HepG2 (cell line): ENCODE results near the gene TMEM127. TPM values are rescaled to one million over a fixed set of nuclear protein-coding genes. Genes with fewer than 3 reads are reported as not detected.

Experiments used
- DNMT3B ChIP-seq: conservative IDR thresholded peaks from 2 replicates; pipeline ENCODE4 v1.6.1; 2016; ENCODE audit warnings: missing biosample characterization, control low read depth
- DR1 ChIP-seq: sonication (generic); formaldehyde crosslinking; IDR thresholded peaks from 2 replicates; pipeline ENCODE4 v1.8.0; 2021; ENCODE audit warnings: mild to moderate bottlenecking, missing genetic modification reagents, inconsistent platforms
- NFYB ChIP-seq: sonication (generic); formaldehyde crosslinking; IDR thresholded peaks from 2 replicates; pipeline ENCODE4 v1.4.0; 2020; ENCODE audit warnings: missing genetic modification reagents
- PHF8 ChIP-seq: sonication (generic); formaldehyde crosslinking; IDR thresholded peaks from 2 replicates; pipeline ENCODE4 v1.5.0; 2020; ENCODE audit warnings: missing genetic modification reagents
- RCOR2 ChIP-seq: IDR thresholded peaks from 2 replicates; pipeline ENCODE4 v1.6.1; 2016; ENCODE audit warnings: missing biosample characterization, missing genetic modification reagents
- SKI ChIP-seq: fragments of 450-650 bp; IDR thresholded peaks from one replicate; pipeline ENCODE4 v1.6.1; 2018; ENCODE audit warnings: mild to moderate bottlenecking; ENCODE audit not compliant: partially characterized antibody
- TEAD3 ChIP-seq: optimal IDR thresholded peaks from 2 replicates; pipeline ENCODE3; 2016; ENCODE audit warnings: borderline replicate concordance
- ZNF138 ChIP-seq: sonication (generic); formaldehyde crosslinking; IDR thresholded peaks from 2 replicates; pipeline ENCODE4 v1.5.0; 2020; ENCODE audit warnings: mild to moderate bottlenecking, low read depth, missing genetic modification reagents
- ZNF230 ChIP-seq: sonication (generic); formaldehyde crosslinking; IDR thresholded peaks from 2 replicates; pipeline ENCODE4 v1.4.0; 2020; ENCODE audit warnings: mild to moderate bottlenecking, missing genetic modification reagents
- ZNF329 ChIP-seq: sonication (generic); formaldehyde crosslinking; IDR thresholded peaks from 2 replicates; pipeline ENCODE4 v1.9.0; 2021; ENCODE audit warnings: low read depth, mild to moderate bottlenecking, missing genetic modification reagents
- ZNF333 ChIP-seq: sonication (generic); formaldehyde crosslinking; IDR thresholded peaks from 2 replicates; pipeline ENCODE4 v1.4.0; 2020; ENCODE audit warnings: mild to moderate bottlenecking, missing genetic modification reagents, borderline replicate concordance
- ZNF550 ChIP-seq: sonication (generic); formaldehyde crosslinking; IDR thresholded peaks from 2 replicates; pipeline ENCODE4 v1.4.0; 2020; ENCODE audit warnings: mild to moderate bottlenecking, missing genetic modification reagents, borderline replicate concordance
- polyA plus RNA-seq, 8 experiments: library from polyadenylated mRNA; depleted of rRNA in 3 of 8; stranded (reverse) in 7 of 8; unstranded in 1 of 8; fragments of >200 nt; fragmentation: Illumina TruSeq in 4 of 8; extraction: Trizol in 4 of 8; gene quantifications; 2 replicates each; pipeline versions ENCODE4 v1.2.1 to v1.2.3, GENCODE V29; 2011 to 2016; ENCODE audit warnings: low read depth in 4 of 8, missing spikeins in 1 of 8, mixed read lengths in 1 of 8; ENCODE audit not compliant: insufficient read depth in 1 of 8
- total RNA-seq, 5 experiments: library from RNA; depleted of rRNA; stranded (reverse); fragments of >200 nt; fragmentation: Illumina TruSeq; extraction: Trizol; gene quantifications; 2 replicates each; pipeline ENCODE4 v1.2.3, GENCODE V29; 2016; ENCODE audit warnings: low read depth in 1 of 5
- TF ChIP-seq, protein P1 (sequence below): sonication (generic); formaldehyde crosslinking; conservative IDR thresholded peaks from 2 replicates; pipeline ENCODE4 v1.8.0; 2022; ENCODE audit warnings: mild to moderate bottlenecking, moderate library complexity, missing genetic modification reagents
- TF ChIP-seq, protein P2 (sequence below): IDR thresholded peaks from 2 replicates; pipeline ENCODE4 v1.6.1; 2016; ENCODE audit warnings: low read depth, borderline replicate concordance
- TF ChIP-seq, protein P3 (sequence below): sonication (generic); formaldehyde crosslinking; IDR thresholded peaks from 2 replicates; pipeline ENCODE4 v1.4.0; 2020; ENCODE audit warnings: missing genetic modification reagents, borderline replicate concordance
- TF ChIP-seq, protein P4 (sequence below): sonication (generic); formaldehyde crosslinking; IDR thresholded peaks from 2 replicates; pipeline ENCODE4 v1.4.0; 2020; ENCODE audit warnings: mild to moderate bottlenecking, missing genetic modification reagents
- TF ChIP-seq, protein P5 (sequence below), 2 experiments: sonication (generic) in 1 of 2; formaldehyde crosslinking in 1 of 2; IDR thresholded peaks; 2 replicates each; pipeline versions ENCODE4 v1.5.1 to v1.6.1; 2011 to 2020; ENCODE audit warnings: borderline replicate concordance in 1 of 2, low read depth in 1 of 2, low read length in 1 of 2, mild to moderate bottlenecking in 1 of 2, missing genetic modification reagents in 1 of 2, moderate library complexity in 1 of 2

Gene TMEM127
- total and polyA plus RNA-seq, 2 of the 13 experiments (the other 11 are each of a cell fraction or from before 2014, with no cell fraction given), result 21.5 to 33.9 TPM

DNA sequence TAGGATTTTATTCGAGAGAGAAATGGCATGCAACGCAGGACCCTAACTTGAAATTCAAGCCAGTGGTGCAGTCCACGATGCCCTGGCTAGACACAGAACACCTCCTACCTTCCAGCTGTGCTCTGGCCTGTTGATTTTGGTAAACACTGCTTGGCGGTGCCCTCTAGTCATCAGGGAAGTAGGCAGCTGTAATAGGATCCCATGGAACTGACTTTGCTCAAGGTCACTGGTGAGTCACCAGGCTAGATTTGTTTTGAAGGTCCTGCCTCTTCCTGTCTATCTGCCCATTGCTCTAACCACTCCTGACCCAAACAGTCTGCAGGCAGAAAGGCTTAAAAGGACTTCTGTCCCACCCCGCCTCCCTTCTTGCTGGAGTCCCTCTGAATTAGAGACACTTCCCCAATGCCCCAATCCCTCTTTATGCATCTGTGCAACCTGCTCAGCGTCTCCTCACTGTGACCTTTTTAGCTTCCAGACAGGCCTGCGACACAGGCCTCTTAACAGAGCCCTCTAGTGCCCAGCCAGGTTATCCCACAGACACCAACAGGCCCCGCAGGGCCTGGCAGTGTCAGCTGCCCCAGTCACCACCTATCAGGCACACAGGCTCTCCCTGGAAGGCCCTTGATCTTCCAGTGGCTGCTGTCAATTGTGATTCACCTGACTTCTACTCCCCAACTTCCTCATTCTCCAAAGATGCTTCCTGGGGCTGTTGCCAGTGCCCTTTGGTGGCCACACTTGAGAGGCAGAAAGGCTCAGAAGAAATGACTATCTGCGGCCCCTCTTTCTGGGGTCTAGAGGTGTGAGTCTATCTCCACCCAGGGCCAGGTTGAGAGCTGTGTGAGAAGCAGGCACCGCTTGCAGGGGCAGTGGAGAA lies 5.2 kb downstream of the TMEM127 start (continued):
- TF ChIP-seq, protein P1, sequence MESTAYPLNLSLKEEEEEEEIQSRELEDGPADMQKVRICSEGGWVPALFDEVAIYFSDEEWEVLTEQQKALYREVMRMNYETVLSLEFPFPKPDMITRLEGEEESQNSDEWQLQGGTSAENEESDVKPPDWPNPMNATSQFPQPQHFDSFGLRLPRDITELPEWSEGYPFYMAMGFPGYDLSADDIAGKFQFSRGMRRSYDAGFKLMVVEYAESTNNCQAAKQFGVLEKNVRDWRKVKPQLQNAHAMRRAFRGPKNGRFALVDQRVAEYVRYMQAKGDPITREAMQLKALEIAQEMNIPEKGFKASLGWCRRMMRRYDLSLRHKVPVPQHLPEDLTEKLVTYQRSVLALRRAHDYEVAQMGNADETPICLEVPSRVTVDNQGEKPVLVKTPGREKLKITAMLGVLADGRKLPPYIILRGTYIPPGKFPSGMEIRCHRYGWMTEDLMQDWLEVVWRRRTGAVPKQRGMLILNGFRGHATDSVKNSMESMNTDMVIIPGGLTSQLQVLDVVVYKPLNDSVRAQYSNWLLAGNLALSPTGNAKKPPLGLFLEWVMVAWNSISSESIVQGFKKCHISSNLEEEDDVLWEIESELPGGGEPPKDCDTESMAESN (CRISPR knock-in tag), result no peak; the same call in 1 of the 2 replicates
- peak; percentile 75 for TF ChIP-seq TEAD3 (CRISPR knock-in tag)
- no peak for TF ChIP-seq ZNF333 (CRISPR knock-in tag)
- TF ChIP-seq DR1 (CRISPR knock-in tag), result no peak
- peak; percentile 96 for TF ChIP-seq SKI
- TF ChIP-seq, protein P2, sequence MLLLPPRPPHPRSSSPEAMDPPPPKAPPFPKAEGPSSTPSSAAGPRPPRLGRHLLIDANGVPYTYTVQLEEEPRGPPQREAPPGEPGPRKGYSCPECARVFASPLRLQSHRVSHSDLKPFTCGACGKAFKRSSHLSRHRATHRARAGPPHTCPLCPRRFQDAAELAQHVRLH (CRISPR knock-in tag), result peak; percentile 87; the same call in 1 of the 2 replicates
- TF ChIP-seq, protein P3, sequence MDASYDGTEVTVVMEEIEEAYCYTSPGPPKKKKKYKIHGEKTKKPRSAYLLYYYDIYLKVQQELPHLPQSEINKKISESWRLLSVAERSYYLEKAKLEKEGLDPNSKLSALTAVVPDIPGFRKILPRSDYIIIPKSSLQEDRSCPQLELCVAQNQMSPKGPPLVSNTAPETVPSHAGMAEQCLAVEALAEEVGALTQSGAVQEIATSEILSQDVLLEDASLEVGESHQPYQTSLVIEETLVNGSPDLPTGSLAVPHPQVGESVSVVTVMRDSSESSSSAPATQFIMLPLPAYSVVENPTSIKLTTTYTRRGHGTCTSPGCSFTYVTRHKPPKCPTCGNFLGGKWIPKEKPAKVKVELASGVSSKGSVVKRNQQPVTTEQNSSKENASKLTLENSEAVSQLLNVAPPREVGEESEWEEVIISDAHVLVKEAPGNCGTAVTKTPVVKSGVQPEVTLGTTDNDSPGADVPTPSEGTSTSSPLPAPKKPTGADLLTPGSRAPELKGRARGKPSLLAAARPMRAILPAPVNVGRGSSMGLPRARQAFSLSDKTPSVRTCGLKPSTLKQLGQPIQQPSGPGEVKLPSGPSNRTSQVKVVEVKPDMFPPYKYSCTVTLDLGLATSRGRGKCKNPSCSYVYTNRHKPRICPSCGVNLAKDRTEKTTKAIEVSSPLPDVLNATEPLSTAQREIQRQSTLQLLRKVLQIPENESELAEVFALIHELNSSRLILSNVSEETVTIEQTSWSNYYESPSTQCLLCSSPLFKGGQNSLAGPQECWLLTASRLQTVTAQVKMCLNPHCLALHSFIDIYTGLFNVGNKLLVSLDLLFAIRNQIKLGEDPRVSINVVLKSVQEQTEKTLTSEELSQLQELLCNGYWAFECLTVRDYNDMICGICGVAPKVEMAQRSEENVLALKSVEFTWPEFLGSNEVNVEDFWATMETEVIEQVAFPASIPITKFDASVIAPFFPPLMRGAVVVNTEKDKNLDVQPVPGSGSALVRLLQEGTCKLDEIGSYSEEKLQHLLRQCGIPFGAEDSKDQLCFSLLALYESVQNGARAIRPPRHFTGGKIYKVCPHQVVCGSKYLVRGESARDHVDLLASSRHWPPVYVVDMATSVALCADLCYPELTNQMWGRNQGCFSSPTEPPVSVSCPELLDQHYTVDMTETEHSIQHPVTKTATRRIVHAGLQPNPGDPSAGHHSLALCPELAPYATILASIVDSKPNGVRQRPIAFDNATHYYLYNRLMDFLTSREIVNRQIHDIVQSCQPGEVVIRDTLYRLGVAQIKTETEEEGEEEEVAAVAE, result peak; percentile 44; the same call in 1 of the 2 replicates
- no peak; the same call in 1 of the 2 replicates for TF ChIP-seq NFYB (CRISPR knock-in tag)
- TF ChIP-seq RCOR2 (CRISPR knock-in tag), result peak; percentile 60; the same call in 1 of the 2 replicates
- TF ChIP-seq DNMT3B (CRISPR knock-in tag), result peak; percentile 47; the same call in 1 of the 2 replicates
- no peak for TF ChIP-seq ZNF138 (CRISPR knock-in tag)
- TF ChIP-seq ZNF230 (CRISPR knock-in tag), result 0 out of 2 replicates have a peak, but pooled peaks have one; percentile 72
- TF ChIP-seq, protein P4, sequence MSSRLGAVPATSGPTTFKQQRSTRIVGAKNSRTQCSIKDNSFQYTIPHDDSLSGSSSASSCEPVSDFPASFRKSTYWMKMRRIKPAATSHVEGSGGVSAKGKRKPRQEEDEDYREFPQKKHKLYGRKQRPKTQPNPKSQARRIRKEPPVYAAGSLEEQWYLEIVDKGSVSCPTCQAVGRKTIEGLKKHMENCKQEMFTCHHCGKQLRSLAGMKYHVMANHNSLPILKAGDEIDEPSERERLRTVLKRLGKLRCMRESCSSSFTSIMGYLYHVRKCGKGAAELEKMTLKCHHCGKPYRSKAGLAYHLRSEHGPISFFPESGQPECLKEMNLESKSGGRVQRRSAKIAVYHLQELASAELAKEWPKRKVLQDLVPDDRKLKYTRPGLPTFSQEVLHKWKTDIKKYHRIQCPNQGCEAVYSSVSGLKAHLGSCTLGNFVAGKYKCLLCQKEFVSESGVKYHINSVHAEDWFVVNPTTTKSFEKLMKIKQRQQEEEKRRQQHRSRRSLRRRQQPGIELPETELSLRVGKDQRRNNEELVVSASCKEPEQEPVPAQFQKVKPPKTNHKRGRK, result no peak
- TF ChIP-seq, protein P5, sequence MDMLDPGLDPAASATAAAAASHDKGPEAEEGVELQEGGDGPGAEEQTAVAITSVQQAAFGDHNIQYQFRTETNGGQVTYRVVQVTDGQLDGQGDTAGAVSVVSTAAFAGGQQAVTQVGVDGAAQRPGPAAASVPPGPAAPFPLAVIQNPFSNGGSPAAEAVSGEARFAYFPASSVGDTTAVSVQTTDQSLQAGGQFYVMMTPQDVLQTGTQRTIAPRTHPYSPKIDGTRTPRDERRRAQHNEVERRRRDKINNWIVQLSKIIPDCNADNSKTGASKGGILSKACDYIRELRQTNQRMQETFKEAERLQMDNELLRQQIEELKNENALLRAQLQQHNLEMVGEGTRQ (IDR thresholded peaks at IDR 0.05; ENCODE audit: low read depth, low read length), result peak; percentile 53
- TF ChIP-seq, protein P5 (CRISPR knock-in tag; IDR thresholded peaks at IDR 0.05; ENCODE audit: borderline replicate concordance), result peak; percentile 42
- 0 out of 2 replicates have a peak, but pooled peaks have one; percentile 18 for TF ChIP-seq ZNF329 (CRISPR knock-in tag)
- TF ChIP-seq PHF8 (CRISPR knock-in tag), result peak; percentile 46; the same call in 1 of the 2 replicates
- TF ChIP-seq ZNF550 (CRISPR knock-in tag), result no peak
